H1 (cell line): Measurements from ENCODE around the gene SLX9. TPM values are rescaled to one million over a fixed set of nuclear protein-coding genes. Genes with fewer than 3 reads are reported as not detected.
A peak's percentile ranks its signal among the peaks of the same experiment; 100 is the strongest.

ENCODE experiments used
- CTCF ChIA-PET: fragments of 300-600 bp; sonication (Branson Sonifier 250); formaldehyde crosslinking; loops from one replicate; lab custom pipeline; 2021; ENCODE audit not compliant: partially characterized antibody; lab: Charles Lee
- POLR2A ChIA-PET: fragments of 300-600 bp; sonication (Branson Sonifier 250); formaldehyde crosslinking; loops from one replicate; lab custom pipeline; 2021; ENCODE audit warnings: inconsistent platforms; ENCODE audit not compliant: partially characterized antibody; lab: Charles Lee
- DNase-seq, 2 experiments: peaks; one replicate each; pipeline versions ENCODE4 v3.0.0 to v3.0.0-alpha.2; 2010 to 2022; ENCODE audit warnings: low spot score in 2 of 2, low read depth in 1 of 2, mixed read lengths in 1 of 2
- FAIRE-seq: peaks from 2 replicates; lab custom pipeline; 2011; peaks lifted over from hg19 to GRCh38; lab: Jason Lieb, UNC
- H2AFZ ChIP-seq: 2 replicates; pipeline ENCODE4 v1.8.1; 2012; ENCODE audit warnings: low read length, inconsistent platforms
- H2AK5ac ChIP-seq: 2 replicates; pipeline ENCODE4 v1.6.1; 2013; ENCODE audit warnings: low read depth, low read length
- H2BK120ac ChIP-seq: replicated peaks from 2 replicates; pipeline ENCODE3; 2013; ENCODE audit warnings: low read depth, low read length, inconsistent platforms
- H2BK12ac ChIP-seq: 2 replicates; pipeline ENCODE4 v1.6.1; 2013; ENCODE audit warnings: low read depth, low read length
- H2BK15ac ChIP-seq: 2 replicates; pipeline ENCODE4 v1.6.1; 2013; ENCODE audit warnings: low read length
- H2BK20ac ChIP-seq: 2 replicates; pipeline ENCODE4 v1.6.1; 2013; ENCODE audit warnings: low read length
- H2BK5ac ChIP-seq: 2 replicates; pipeline ENCODE4 v1.6.1; 2013; ENCODE audit warnings: low read depth, low read length
- H3K14ac ChIP-seq: 2 replicates; pipeline ENCODE4 v1.6.1; 2013; ENCODE audit warnings: inconsistent platforms; ENCODE audit not compliant: insufficient read length
- H3K18ac ChIP-seq: 2 replicates; pipeline ENCODE4 v1.6.1; 2013; ENCODE audit warnings: low read length; ENCODE audit errors: extremely low read depth
- H3K23ac ChIP-seq: 2 replicates; pipeline ENCODE4 v1.6.1; 2013; ENCODE audit warnings: inconsistent platforms; ENCODE audit not compliant: insufficient read length
- H3K23me2 ChIP-seq: 2 replicates; pipeline ENCODE4 v1.6.1; 2013; ENCODE audit warnings: low read depth, low read length
- H3K27ac ChIP-seq: 2 replicates; pipeline ENCODE4 v1.6.1; 2011; ENCODE audit warnings: low read depth, low read length, inconsistent platforms
- H3K27me3 ChIP-seq, 4 experiments: replicated peaks in 1 of 4; 1 replicate in 1 of 4; 2 replicates in 3 of 4; pipeline versions ENCODE4 v1.6.1 to v1.8.1; 2011 to 2013; ENCODE audit warnings: low read length in 3 of 4, mild to moderate bottlenecking in 3 of 4, inconsistent platforms in 2 of 4, mixed read lengths in 2 of 4, moderate library complexity in 1 of 4; ENCODE audit not compliant: control insufficient read depth in 3 of 4, insufficient read depth in 3 of 4; ENCODE audit errors: extremely low read depth in 1 of 4
- H3K36me3 ChIP-seq, 4 experiments: 2 replicates each; pipeline versions ENCODE4 v1.6.1 to v1.8.1; 2011 to 2013; ENCODE audit warnings: mild to moderate bottlenecking in 4 of 4, low read length in 3 of 4, moderate library complexity in 2 of 4, control low read depth in 1 of 4, inconsistent platforms in 1 of 4; ENCODE audit not compliant: insufficient read depth in 4 of 4, control insufficient read depth in 2 of 4
- H3K4ac ChIP-seq: replicated peaks from 2 replicates; pipeline ENCODE3; 2013; ENCODE audit warnings: low read length, low read depth, mixed read lengths, inconsistent platforms; ENCODE audit not compliant: insufficient read length
- H3K4me1 ChIP-seq, 4 experiments: replicated peaks in 1 of 4; 1 replicate in 1 of 4; 2 replicates in 3 of 4; pipeline versions ENCODE4 v1.6.1 to v1.8.1; 2011 to 2013; ENCODE audit warnings: low read length in 3 of 4, inconsistent platforms in 2 of 4, mixed read lengths in 1 of 4; ENCODE audit not compliant: insufficient read depth in 4 of 4, control insufficient read depth in 3 of 4
- H3K4me2 ChIP-seq, 2 experiments: 2 replicates each; pipeline versions ENCODE4 v1.6.1 to v1.8.1; 2011 to 2013; ENCODE audit warnings: low read depth in 2 of 2, low read length in 2 of 2, control low read depth in 1 of 2, inconsistent platforms in 1 of 2, mild to moderate bottlenecking in 1 of 2; ENCODE audit not compliant: insufficient read depth in 1 of 2
- H3K4me3 ChIP-seq, 4 experiments: fragments of 200-600, 300-600 bp in 1 of 4; sonication (generic), shearing (Covaris generic), sonication (Bioruptor Twin) in 1 of 4; 2 replicates each; pipeline versions ENCODE4 v1.5.1 to v1.8.1; 2011 to 2016; ENCODE audit warnings: low read length in 4 of 4, low read depth in 3 of 4, control low read depth in 2 of 4, inconsistent platforms in 2 of 4, mild to moderate bottlenecking in 2 of 4, mixed read lengths in 1 of 4, moderate library complexity in 1 of 4; ENCODE audit not compliant: insufficient read depth in 2 of 4; ENCODE audit errors: extremely low read depth in 1 of 4
- H3K56ac ChIP-seq: replicated peaks from 2 replicates; pipeline ENCODE3; 2013; ENCODE audit warnings: low read depth, mild to moderate bottlenecking, mixed read lengths, low read length, inconsistent platforms; ENCODE audit not compliant: insufficient read length
- H3K79me1 ChIP-seq: 2 replicates; pipeline ENCODE4 v1.6.1; 2013; ENCODE audit warnings: low read depth, low read length, control low read depth
- H3K79me2 ChIP-seq, 2 experiments: 2 replicates each; pipeline versions ENCODE4 v1.6.1 to v1.8.1; 2012 to 2013; ENCODE audit warnings: low read length in 2 of 2, mild to moderate bottlenecking in 2 of 2, inconsistent platforms in 1 of 2; ENCODE audit not compliant: insufficient read depth in 2 of 2, control insufficient read depth in 1 of 2
- H3K9ac ChIP-seq, 4 experiments: replicated peaks in 1 of 4; 1 replicate in 1 of 4; 2 replicates in 3 of 4; pipeline versions ENCODE4 v1.6.1 to v1.8.1; 2011 to 2013; ENCODE audit warnings: low read depth in 3 of 4, low read length in 3 of 4, control low read depth in 2 of 4, mild to moderate bottlenecking in 2 of 4, moderate library complexity in 2 of 4, inconsistent platforms in 1 of 4; ENCODE audit errors: extremely low read depth in 1 of 4
- H3K9me3 ChIP-seq, 2 experiments: 2 replicates each; pipeline versions ENCODE4 v1.6.1 to v1.8.1; 2012 to 2013; ENCODE audit warnings: mild to moderate bottlenecking in 2 of 2, moderate library complexity in 2 of 2, control low read depth in 1 of 2, inconsistent platforms in 1 of 2, low read depth in 1 of 2, low read length in 1 of 2, mixed read lengths in 1 of 2; ENCODE audit not compliant: insufficient read depth in 2 of 2
- H4K20me1 ChIP-seq, 2 experiments: replicated peaks in 1 of 2; 2 replicates each; pipeline versions ENCODE3 to v1.8.1; 2011 to 2013; ENCODE audit warnings: inconsistent platforms in 2 of 2, low read length in 2 of 2, mild to moderate bottlenecking in 1 of 2; ENCODE audit not compliant: insufficient read depth in 2 of 2, control insufficient read depth in 1 of 2
- H4K5ac ChIP-seq: 2 replicates; pipeline ENCODE4 v1.6.1; 2013; ENCODE audit warnings: low read length, low read depth, mixed read lengths, inconsistent platforms; ENCODE audit not compliant: insufficient read length
- H4K8ac ChIP-seq: 2 replicates; pipeline ENCODE4 v1.8.0; 2013; ENCODE audit warnings: mild to moderate bottlenecking, moderate library complexity, low read length, inconsistent platforms; ENCODE audit not compliant: insufficient read depth; ENCODE audit errors: extremely low read depth
- H4K91ac ChIP-seq: replicated peaks from 2 replicates; pipeline ENCODE3; 2013; ENCODE audit warnings: low read length, mixed read lengths, inconsistent platforms; ENCODE audit not compliant: insufficient read length
- EP300 ChIP-seq, 2 experiments: IDR thresholded peaks; 1 replicate in 1 of 2; 2 replicates in 1 of 2; pipeline ENCODE4 v1.6.1; 2011 to 2012; ENCODE audit warnings: low read depth in 2 of 2, low read length in 2 of 2, mild to moderate bottlenecking in 2 of 2, borderline replicate concordance in 1 of 2, inconsistent platforms in 1 of 2, moderate library complexity in 1 of 2
- EZH2 ChIP-seq: fragments of 200-600 bp; sonication (generic); IDR thresholded peaks from 2 replicates; pipeline ENCODE4 v1.7.1; 2012; ENCODE audit warnings: low read depth, mild to moderate bottlenecking, moderate library complexity, low read length, inconsistent platforms; ENCODE audit not compliant: severe bottlenecking
- KDM1A ChIP-seq: fragments of 200-600, 300-600 bp; sonication (generic); IDR thresholded peaks from 2 replicates; pipeline ENCODE4 v1.7.1; 2016; ENCODE audit warnings: mild to moderate bottlenecking, low read length, borderline replicate concordance
- NANOG ChIP-seq: IDR thresholded peaks from 2 replicates; pipeline ENCODE4 v1.6.1; 2011; ENCODE audit warnings: low read length, low read depth, mild to moderate bottlenecking, inconsistent platforms; ENCODE audit not compliant: insufficient read depth, poor library complexity, severe bottlenecking
- NRF1 ChIP-seq: IDR thresholded peaks from 2 replicates; pipeline ENCODE4 v1.6.1; 2011; ENCODE audit warnings: mild to moderate bottlenecking, low read depth, low read length, improper control_type of control experiment
- POLR2A ChIP-seq, 2 experiments: IDR thresholded peaks; 1 replicate in 1 of 2; 2 replicates in 1 of 2; pipeline ENCODE4 v1.6.1; 2011; ENCODE audit warnings: low read depth in 2 of 2, low read length in 2 of 2, mild to moderate bottlenecking in 2 of 2; ENCODE audit errors: control extremely low read depth in 1 of 2
- RAD21 ChIP-seq, 2 experiments: IDR thresholded peaks in 1 of 2; conservative IDR thresholded peaks in 1 of 2; 2 replicates each; pipeline ENCODE4 v1.6.1; 2011; ENCODE audit warnings: low read depth in 2 of 2, low read length in 2 of 2, improper control_type of control experiment in 1 of 2, inconsistent platforms in 1 of 2, mild to moderate bottlenecking in 1 of 2, moderate library complexity in 1 of 2
- RXRA ChIP-seq: IDR thresholded peaks from 2 replicates; pipeline ENCODE4 v1.6.1; 2011; ENCODE audit warnings: low read depth, mild to moderate bottlenecking, low read length, moderate library complexity; ENCODE audit not compliant: insufficient read depth
- SRF ChIP-seq: IDR thresholded peaks from 2 replicates; pipeline ENCODE4 v1.6.1; 2011; ENCODE audit warnings: mild to moderate bottlenecking, low read depth, low read length, moderate library complexity
- TAF7 ChIP-seq: optimal IDR thresholded peaks from 2 replicates; pipeline ENCODE3; 2011; ENCODE audit warnings: low read depth, mild to moderate bottlenecking, inconsistent platforms, low read length, moderate library complexity, borderline replicate concordance
- TBP ChIP-seq: IDR thresholded peaks from 2 replicates; pipeline ENCODE4 v1.6.1; 2011; ENCODE audit warnings: low read depth, low read length, improper control_type of control experiment
- WGBS, 2 experiments: shearing (Covaris generic) in 1 of 2; methylation state at CpG; one replicate each; pipeline versions ENCODE4 v1.1.6 to v1.1.7; 2013 to 2015; ENCODE audit warnings: low lambda C conversion rate in 2 of 2, mixed read lengths in 2 of 2, inconsistent platforms in 1 of 2, low coverage in 1 of 2, missing lambda C conversion rate in 1 of 2; ENCODE audit not compliant: insufficient replicate concordance in 2 of 2, insufficient coverage in 1 of 2, insufficient read length in 1 of 2; ENCODE audit errors: extremely low coverage in 1 of 2, missing lambda C conversion rate in 1 of 2; 5-methylcytosine and 5-hydroxymethylcytosine counted together
- polyA plus RNA-seq, 7 experiments: library from polyadenylated mRNA; depleted of rRNA in 3 of 7; stranded (reverse) in 5 of 7; unstranded in 2 of 7; fragments of >200 nt in 5 of 7; fragments of 200-250 nt in 2 of 7; gene quantifications; 1 replicate in 5 of 7; 2 replicates in 1 of 7; 4 replicates in 1 of 7; pipeline versions ENCODE4 v1.2.1 to v1.2.3, GENCODE V29; 2011 to 2013; ENCODE audit warnings: missing spikeins in 2 of 7, mixed read lengths in 2 of 7
- total RNA-seq: library from RNA; stranded (reverse); fragmentation: NEBNext Ultra II Directional; extraction: Animal tissue kit (Norgen Biotek cat#: 25700); gene quantifications from 2 replicates; pipeline ENCODE4 v1.2.1, GENCODE V29; 2021

The SLX9 gene
- total and polyA plus RNA-seq, 2 of the 8 experiments (the other 6 are each of a cell fraction or from before 2014, with no cell fraction given), result 17.7 to 57.3 TPM

DNA sequence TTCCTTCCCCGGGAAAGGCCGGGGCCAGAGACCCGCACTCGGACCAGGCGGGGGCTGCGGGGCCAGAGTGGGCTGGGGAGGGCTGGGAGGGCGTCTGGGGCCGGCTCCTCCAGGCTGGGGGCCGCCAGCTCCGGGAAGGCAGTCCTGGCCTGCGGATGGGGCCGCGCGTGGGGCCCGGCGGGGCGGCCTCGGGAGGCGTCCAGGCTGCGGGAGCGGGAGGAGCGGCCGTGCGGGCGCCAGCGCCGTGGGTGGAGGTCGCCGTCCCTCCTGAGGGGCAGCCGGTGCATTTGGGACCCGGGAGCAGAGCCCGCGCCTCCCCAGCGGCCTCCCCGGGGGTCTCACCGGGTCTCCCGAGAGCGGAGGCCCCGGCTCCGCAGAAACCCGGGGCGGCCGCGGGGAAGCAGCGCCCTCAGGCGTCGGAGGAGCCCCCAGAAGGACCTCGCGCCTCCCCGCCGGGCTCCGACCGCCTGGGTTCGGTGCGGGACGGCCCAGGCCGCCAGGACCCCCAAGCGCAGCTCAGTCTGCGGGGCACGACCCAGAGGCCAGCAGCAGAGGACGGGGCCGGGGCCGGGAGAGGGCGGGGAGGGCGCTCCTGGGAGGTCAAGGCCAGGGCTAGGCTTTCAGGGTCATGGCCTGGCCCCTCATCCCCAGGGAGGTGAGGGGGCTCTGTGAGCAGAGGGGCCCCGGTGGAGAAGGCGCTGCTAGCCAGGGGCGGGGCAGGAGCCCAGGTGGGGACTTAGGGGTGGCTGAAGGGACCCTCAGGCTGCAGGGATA, 7.2 kb upstream of the SLX9 start:
- no peak overlapping the region for H2BK20ac ChIP-seq
- H4K5ac ChIP-seq, result no peak overlapping the region
- H3K36me3 ChIP-seq, result peaks cover 0 to 4% (median 0%) of the 10 kb centered on the region in 4 experiments; a peak in 1 of 8 replicates
- ChIA-PET CTCF (interaction anchor here (0.5 to 3.4 kb wide), 9 partner anchors 15 to 196 kb away, joined by 3 to 11 read pairs (median 4); no protein-coding TSS in a partner anchor), POLR2A (interaction anchor here (1.0 to 1.6 kb wide), 3 partner anchors 7 to 13 kb away, joined by 4 to 7 read pairs (median 6); partner anchors contain the start of gene SLX9)
- no peak overlapping the region for H3K27ac ChIP-seq
- no peak overlapping the region for H3K23ac ChIP-seq
- DNase-seq (no peak), FAIRE-seq (no peak)
- no peak overlapping the region for H4K91ac ChIP-seq
- H2BK12ac ChIP-seq, result no peak overlapping the region
- H2AK5ac ChIP-seq, result no peak overlapping the region
- WGBS, 2 experiments, result 15% methylated on average over 30 of the region's 68 CpGs; no CpG with 5 or more reads in 1 of the 2 experiments
- peak overlapping the region; percentile 77 to 86 for H3K4me2 ChIP-seq
- H2BK15ac ChIP-seq, result no peak overlapping the region
- H3K4me3 ChIP-seq, result peak overlapping the region in 1 of 4 experiments; percentile 58; a peak in 3 of 8 replicates
- no peaks in the 10 kb centered on the region for H3K79me1 ChIP-seq
- no peak overlapping the region for H3K9ac ChIP-seq
- H4K20me1 ChIP-seq, result peaks cover 0 to 3% of the 10 kb centered on the region in 2 experiments
- no peak overlapping the region for H3K56ac ChIP-seq
- H3K18ac ChIP-seq, result no peak overlapping the region
- H3K14ac ChIP-seq, result no peak overlapping the region
- H2BK120ac ChIP-seq, result no peak overlapping the region
- H2BK5ac ChIP-seq, result no peak overlapping the region
- H3K23me2 ChIP-seq, result peaks cover 7% of the 10 kb centered on the region; the same call in 1 of the 2 replicates
- no peak overlapping the region for H2AFZ ChIP-seq
- no peak overlapping the region for H3K4ac ChIP-seq
- peaks cover 25 to 72% (median 60%) of the 10 kb centered on the region in 4 experiments for H3K27me3 ChIP-seq
- H4K8ac ChIP-seq, result peak overlapping the region; percentile 39; the same call in 1 of the 2 replicates
- peaks cover 0 to 25% (median 16%) of the 10 kb centered on the region in 4 experiments; a peak in 5 of 7 replicates for H3K4me1 ChIP-seq
- H3K9me3 ChIP-seq, result no peaks in the 10 kb centered on the region
- H3K79me2 ChIP-seq, result no peaks in the 10 kb centered on the region
- no peak for TF ChIP-seq EP300 (IDR thresholded peaks at IDR 0.05; ENCODE audit: borderline replicate concordance in 1 of 2, low read depth in 2 of 2, low read length in 2 of 2)
- no peak for TF ChIP-seq RXRA
- TF ChIP-seq TBP, result no peak
- no peak for TF ChIP-seq POLR2A (IDR thresholded peaks at IDR 0.05; ENCODE audit: control extremely low read depth in 1 of 2, low read depth in 2 of 2, low read length in 2 of 2)
- TF ChIP-seq NRF1, result no peak
- TF ChIP-seq EZH2, result peak; percentile 4
- TF ChIP-seq RAD21 (IDR thresholded peaks at IDR 0.05 in 1 of 2, conservative IDR thresholded peaks at IDR 0.05 in 1 of 2; ENCODE audit: low read depth in 2 of 2, low read length in 2 of 2), result peak; percentile 43 to 64; a peak in 3 of 4 replicates
- no peak for TF ChIP-seq TAF7
- no peak for TF ChIP-seq NANOG
- no peak for TF ChIP-seq KDM1A
- TF ChIP-seq SRF, result no peak
